Stimulated activated naive B cell treated with anti-CD40 and anti-IgM and Interleukin-4, amounts not matched to agents 10 μg/mL and 1 μg/mL and 100 μg/mL, for 72 hours (primary cell): ENCODE data around the gene MUC20.
A peak's percentile ranks its signal among the peaks of the same experiment; 100 is the strongest.
"Not testable (repeated sequence)": the region's sequence is repeated elsewhere in the genome, so short reads cannot be mapped to it uniquely, and the experiment has no call there.

Experiments
- ATAC-seq, 2 donors: fragments of 150-1000 bp; cut with Tn5 transposase; replicated peaks; 2 replicates each; pipeline ENCODE4 v1.10.0; 2021; ENCODE audit warnings: moderate library complexity in 1 of 2
- DNase-seq: peaks from one replicate; pipeline ENCODE4 v3.0.0; 2021
- H3K27ac Mint-ChIP-seq: one replicate; pipeline ENCODE4 v1.8.0; 2022; ENCODE audit warnings: mild to moderate bottlenecking, mixed read lengths
- H3K27me3 Mint-ChIP-seq, 2 donors: one replicate each; pipeline ENCODE4 v1.8.0; 2022; ENCODE audit warnings: mixed read lengths in 2 of 2
- H3K36me3 Mint-ChIP-seq, 2 donors: one replicate each; pipeline ENCODE4 v1.8.0; 2022; ENCODE audit warnings: mixed read lengths in 2 of 2, mild to moderate bottlenecking in 1 of 2
- H3K4me1 Mint-ChIP-seq, 2 donors: one replicate each; pipeline ENCODE4 v1.8.0; 2022; ENCODE audit warnings: mixed read lengths in 2 of 2, mild to moderate bottlenecking in 1 of 2
- H3K4me3 Mint-ChIP-seq, 2 donors: one replicate each; pipeline ENCODE4 v1.8.0; 2022; ENCODE audit warnings: mild to moderate bottlenecking in 2 of 2, mixed read lengths in 2 of 2, moderate library complexity in 1 of 2
- H3K9me3 Mint-ChIP-seq, 2 donors: one replicate each; pipeline ENCODE4 v1.8.0; 2022; ENCODE audit warnings: mixed read lengths in 2 of 2, mild to moderate bottlenecking in 1 of 2

Gene MUC20

GRCh38 chr3:195689184-195690070, 31.4 kb upstream of the MUC20 start:
- peak overlapping the region; percentile 68 for H3K27ac Mint-ChIP-seq
- H3K4me3 Mint-ChIP-seq, ATAC-seq, H3K27me3 Mint-ChIP-seq, DNase-seq, H3K9me3 Mint-ChIP-seq: not testable (repeated sequence)
- peaks cover 17 to 46% of the 10 kb centered on the region in 2 donors for H3K4me1 Mint-ChIP-seq
- peaks cover 59 to 63% of the 10 kb centered on the region in 2 donors for H3K36me3 Mint-ChIP-seq

GRCh38 chr3:195690951-195691350, 29.8 kb upstream of the MUC20 start:
- no peak for DNase-seq

GRCh38 chr3:195691596-195692353, 29.0 kb upstream of the MUC20 start:
- H3K4me3 Mint-ChIP-seq = peak overlapping the region; percentile 51 to 61
- H3K9me3 Mint-ChIP-seq, DNase-seq, H3K27me3 Mint-ChIP-seq: not testable (repeated sequence)
- peak; percentile 53 to 56 for ATAC-seq
- peaks cover 59 to 62% of the 10 kb centered on the region in 2 donors for H3K36me3 Mint-ChIP-seq
- H3K4me1 Mint-ChIP-seq = peaks cover 20 to 48% of the 10 kb centered on the region in 2 donors
- H3K27ac Mint-ChIP-seq = peak overlapping the region; percentile 92

More at GRCh38 chr3:195690951-195691350, 29.8 kb upstream of the MUC20 start:
- peaks cover 3 to 4% of the 10 kb centered on the region in 2 donors for H3K9me3 Mint-ChIP-seq
- peaks cover 60 to 65% of the 10 kb centered on the region in 2 donors for H3K36me3 Mint-ChIP-seq
- H3K27me3 Mint-ChIP-seq = no peaks in the 10 kb centered on the region
- H3K4me1 Mint-ChIP-seq = peaks cover 18 to 45% of the 10 kb centered on the region in 2 donors
- ATAC-seq = peak in 1 of 2 donors; percentile 18
- peak overlapping the region in 1 of 2 donors; percentile 51 for H3K4me3 Mint-ChIP-seq
- H3K27ac Mint-ChIP-seq = peak overlapping the region; percentile 92

- Mint-ChIP-seq H3K4me1 (peaks cover 19 to 46% of the 10 kb centered on the region in 2 donors), H3K27me3 (no peaks in the 10 kb centered on the region), H3K36me3 (peaks cover 59 to 60% of the 10 kb centered on the region in 2 donors), H3K9me3 (peaks cover 2 to 3% of the 10 kb centered on the region in 2 donors), H3K27ac (peak overlapping the region; percentile 79), H3K4me3 (peak overlapping the region in 1 of 2 donors; percentile 35)
- DNase-seq (no peak), ATAC-seq (no peak)
Observed at GRCh38 chr3:195692354-195692685, 28.5 kb upstream of the MUC20 start.

- H3K4me3 Mint-ChIP-seq = no peak overlapping the region
- ATAC-seq (no peak), DNase-seq (no peak)
- H3K36me3 Mint-ChIP-seq = peaks cover 60 to 61% of the 10 kb centered on the region in 2 donors
- H3K27ac Mint-ChIP-seq = peak overlapping the region; percentile 79
- peaks cover 19 to 42% of the 10 kb centered on the region in 2 donors for H3K4me1 Mint-ChIP-seq
- H3K9me3 Mint-ChIP-seq = no peaks in the 10 kb centered on the region
- H3K27me3 Mint-ChIP-seq = no peaks in the 10 kb centered on the region
Observed at GRCh38 chr3:195692781-195693427, 27.9 kb upstream of the MUC20 start.

DNA sequence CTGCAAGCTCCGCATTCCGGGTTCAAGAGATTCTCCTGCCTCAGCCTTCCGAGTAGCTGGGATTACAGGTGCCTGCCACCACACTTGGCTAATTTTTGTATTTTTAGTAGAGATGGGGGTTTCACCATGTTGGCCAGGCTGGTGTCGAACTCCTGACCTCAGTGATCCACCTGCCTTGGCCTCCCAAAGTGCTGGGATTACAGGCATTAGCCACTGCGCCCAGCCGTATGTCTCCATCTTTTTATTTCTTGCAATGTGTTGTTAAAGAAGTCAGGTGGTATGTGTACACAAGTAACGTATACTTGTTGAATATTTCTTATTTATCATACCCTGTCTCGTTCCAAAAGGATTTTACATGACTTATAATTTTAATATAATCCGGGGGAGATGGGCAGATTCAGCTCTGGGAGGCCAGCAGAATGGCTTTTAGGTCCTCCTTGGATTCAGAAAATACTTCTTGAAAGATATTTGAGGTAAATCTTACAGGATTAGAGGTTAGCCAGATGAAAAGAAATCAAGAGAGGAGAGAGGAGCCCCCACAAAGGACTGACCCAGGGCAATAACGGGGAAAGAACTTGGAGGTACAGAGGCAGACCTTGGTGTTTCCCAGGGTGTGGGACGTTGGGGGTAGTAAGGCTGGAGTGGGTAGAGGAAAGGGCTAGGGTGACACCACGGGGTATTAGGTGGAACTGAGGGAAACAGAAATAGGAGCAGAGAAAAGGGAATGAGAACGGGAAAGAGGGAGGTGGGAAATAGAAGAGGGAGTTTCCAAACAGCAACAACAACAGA, 27.2 kb upstream of the MUC20 start:
- DNase-seq = no peak
- Mint-ChIP-seq H3K27me3 (no peaks in the 10 kb centered on the region), H3K36me3 (peaks cover 64 to 67% of the 10 kb centered on the region in 2 donors), H3K27ac (peak overlapping the region; percentile 20), H3K9me3 (no peaks in the 10 kb centered on the region), H3K4me3 (no peak overlapping the region), H3K4me1 (peaks cover 19 to 42% of the 10 kb centered on the region in 2 donors)
- no peak for ATAC-seq

- H3K27ac Mint-ChIP-seq, ATAC-seq, H3K4me3 Mint-ChIP-seq, DNase-seq, H3K27me3 Mint-ChIP-seq, H3K9me3 Mint-ChIP-seq: not testable (repeated sequence)
- peaks cover 19 to 38% of the 10 kb centered on the region in 2 donors for H3K4me1 Mint-ChIP-seq
- peaks cover 61 to 66% of the 10 kb centered on the region in 2 donors for H3K36me3 Mint-ChIP-seq
Observed at GRCh38 chr3:195694217-195695076, 26.3 kb upstream of the MUC20 start.

DNA sequence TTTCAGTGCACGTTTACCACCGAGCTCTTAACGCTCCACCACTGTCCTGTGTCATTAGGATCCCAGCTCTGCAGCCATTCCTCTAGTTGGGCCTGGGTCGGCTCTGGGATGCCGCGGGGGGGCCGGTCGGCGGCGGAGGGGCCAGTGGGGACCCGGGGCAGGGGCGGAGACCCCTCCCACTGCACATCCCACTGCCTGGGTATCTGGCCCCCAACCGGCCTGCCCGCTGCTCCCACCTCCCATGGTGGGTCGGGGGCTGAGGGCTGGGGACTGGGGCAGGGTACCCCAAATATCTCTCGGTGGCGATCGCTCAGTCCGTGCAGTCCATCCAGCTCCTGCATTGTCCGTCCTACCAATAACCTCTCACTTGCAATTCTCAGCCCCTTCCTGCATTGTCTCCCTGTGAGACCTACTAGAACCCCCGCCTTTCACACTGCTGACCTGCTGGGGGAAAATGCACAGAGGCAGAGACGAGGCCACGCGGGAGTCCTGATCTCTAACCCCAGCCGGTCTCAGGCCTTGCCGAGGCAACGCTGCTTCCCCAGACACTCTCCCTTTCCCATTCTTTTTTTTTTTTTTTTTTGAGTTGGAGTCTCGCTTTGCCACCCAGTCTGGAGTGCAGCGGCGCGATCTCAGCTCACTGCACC, 24.0 kb upstream of the MUC20 start:
- ATAC-seq (no peak), DNase-seq (no peak)
- Mint-ChIP-seq H3K36me3 (peaks cover 55 to 60% of the 10 kb centered on the region in 2 donors), H3K27me3 (no peaks in the 10 kb centered on the region), H3K27ac (no peak overlapping the region), H3K4me1 (peaks cover 17 to 23% of the 10 kb centered on the region in 2 donors), H3K9me3 (no peaks in the 10 kb centered on the region), H3K4me3 (no peak overlapping the region)

DNA sequence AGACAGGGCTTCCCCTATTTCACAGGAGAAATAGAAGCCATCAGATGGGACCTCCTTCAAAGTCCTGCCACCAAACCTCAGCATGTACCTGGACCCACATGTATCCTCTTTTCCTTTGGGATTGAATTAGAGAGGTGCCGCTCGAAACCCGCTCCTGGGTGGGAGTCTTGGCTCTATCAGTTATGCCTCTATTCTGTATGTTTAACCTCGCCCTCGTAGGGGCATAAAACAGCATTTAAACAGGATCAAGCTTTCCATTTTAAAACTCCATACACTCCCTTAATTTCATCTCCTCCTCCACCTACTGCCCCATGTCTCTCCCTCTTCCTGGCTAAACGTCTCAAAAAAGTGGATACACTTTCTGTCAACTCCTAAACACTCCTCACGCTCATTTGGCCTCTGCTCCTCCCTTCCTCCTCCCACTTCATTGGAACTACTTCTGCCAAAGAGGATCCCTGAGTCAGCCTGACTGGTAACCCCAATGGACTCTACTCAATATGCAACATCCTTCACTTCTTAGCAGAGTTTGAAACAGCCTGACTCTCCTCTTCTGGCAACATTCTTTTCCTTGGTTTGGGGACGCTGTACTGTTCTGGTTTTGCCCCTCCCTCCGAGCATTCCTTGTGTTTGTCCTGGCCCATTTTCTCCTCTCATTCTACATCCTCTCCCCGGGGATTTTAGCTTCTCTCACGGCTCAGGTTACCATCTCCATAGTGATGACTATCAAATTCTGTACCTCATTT, 23.0 kb upstream of the MUC20 start:
- H3K9me3 Mint-ChIP-seq = no peaks in the 10 kb centered on the region
- peak overlapping the region; percentile 7 for H3K27ac Mint-ChIP-seq
- no peaks in the 10 kb centered on the region for H3K27me3 Mint-ChIP-seq
- ATAC-seq = no peak
- peaks cover 45 to 50% of the 10 kb centered on the region in 2 donors for H3K36me3 Mint-ChIP-seq
- H3K4me1 Mint-ChIP-seq = peaks cover 7 to 13% of the 10 kb centered on the region in 2 donors
- no peak overlapping the region for H3K4me3 Mint-ChIP-seq
- DNase-seq = no peak

GRCh38 chr3:195698325-195698646, 22.5 kb upstream of the MUC20 start:
- Mint-ChIP-seq H3K4me3 (no peak overlapping the region), H3K4me1 (peaks cover 5 to 10% of the 10 kb centered on the region in 2 donors), H3K27ac (no peak overlapping the region), H3K9me3 (no peaks in the 10 kb centered on the region), H3K27me3 (no peaks in the 10 kb centered on the region), H3K36me3 (peaks cover 42 to 45% of the 10 kb centered on the region in 2 donors)
- DNase-seq (no peak), ATAC-seq (no peak)

DNA sequence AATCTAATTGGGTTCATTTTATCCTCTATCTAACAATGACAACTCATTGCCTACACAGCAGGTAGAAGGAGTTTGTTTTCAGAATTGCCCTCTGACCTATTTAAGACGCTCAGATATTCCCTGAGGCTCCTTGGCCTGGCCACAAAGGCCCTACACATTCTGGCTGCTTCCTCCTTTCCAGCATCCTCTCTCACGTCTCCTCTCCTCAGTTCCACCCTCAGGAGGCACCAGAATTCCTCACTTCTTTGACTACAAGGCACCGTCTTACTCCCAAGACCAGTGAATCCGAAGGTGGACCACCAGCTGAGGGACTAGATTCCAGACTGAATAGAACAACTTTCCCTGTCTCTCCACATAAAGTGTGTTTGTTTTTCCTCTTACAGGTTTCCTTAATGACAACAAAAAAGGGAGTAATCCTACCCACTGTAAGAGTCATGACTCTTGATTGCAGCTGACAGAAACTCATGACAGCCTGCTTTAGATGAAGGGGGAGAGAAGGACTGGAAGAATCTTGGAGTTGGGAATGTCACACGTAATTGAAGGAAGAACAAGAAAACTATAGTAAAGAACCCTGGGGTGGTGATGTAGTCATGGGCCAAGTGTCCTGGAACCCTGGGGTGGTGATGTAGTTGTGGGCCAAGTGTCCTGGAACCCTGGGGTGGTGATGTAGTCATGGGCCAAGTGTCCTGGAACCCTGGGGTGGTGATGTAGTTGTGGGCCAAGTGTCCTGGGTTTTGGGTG, 22.0 kb upstream of the MUC20 start:
- DNase-seq (no peak), ATAC-seq (no peak)
- H3K9me3 Mint-ChIP-seq = no peaks in the 10 kb centered on the region
- H3K27me3 Mint-ChIP-seq = no peaks in the 10 kb centered on the region
- no peak overlapping the region for H3K27ac Mint-ChIP-seq
- peaks cover 5 to 7% of the 10 kb centered on the region in 2 donors for H3K4me1 Mint-ChIP-seq
- H3K4me3 Mint-ChIP-seq = no peak overlapping the region
- H3K36me3 Mint-ChIP-seq = peaks cover 37 to 40% of the 10 kb centered on the region in 2 donors

DNA sequence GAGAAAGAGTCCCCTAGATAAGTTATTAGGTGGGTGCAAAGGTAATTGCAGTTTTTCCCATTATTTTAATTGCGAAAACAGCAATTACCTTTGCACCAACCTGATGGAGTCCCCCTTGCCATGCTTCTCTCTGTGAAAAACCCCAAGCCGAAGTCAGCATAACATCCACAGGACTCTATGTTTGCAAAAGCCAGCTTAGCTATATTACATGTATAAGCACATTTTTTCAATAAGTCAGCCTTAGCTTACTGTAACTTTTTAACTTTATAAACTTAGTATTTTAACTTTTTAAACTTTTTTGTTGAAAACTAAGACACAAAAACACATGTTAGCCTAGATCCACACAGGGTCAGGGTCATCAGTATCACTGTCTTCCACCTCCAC, 21.4 kb upstream of the MUC20 start:
- peaks cover 34 to 36% of the 10 kb centered on the region in 2 donors for H3K36me3 Mint-ChIP-seq
- no peaks in the 10 kb centered on the region for H3K9me3 Mint-ChIP-seq
- H3K27me3 Mint-ChIP-seq = no peaks in the 10 kb centered on the region
- H3K27ac Mint-ChIP-seq = no peak overlapping the region
- H3K4me1 Mint-ChIP-seq = peaks cover 4 to 5% of the 10 kb centered on the region in 2 donors
- H3K4me3 Mint-ChIP-seq = no peak overlapping the region
- ATAC-seq (no peak), DNase-seq (no peak)
